Measurements from ENCODE around the gene CYP4B1.
"Not testable (repeated sequence)": the region's sequence is repeated elsewhere in the genome, so short reads cannot be mapped to it uniquely, and the experiment has no call there.

Gene CYP4B1

DNA sequence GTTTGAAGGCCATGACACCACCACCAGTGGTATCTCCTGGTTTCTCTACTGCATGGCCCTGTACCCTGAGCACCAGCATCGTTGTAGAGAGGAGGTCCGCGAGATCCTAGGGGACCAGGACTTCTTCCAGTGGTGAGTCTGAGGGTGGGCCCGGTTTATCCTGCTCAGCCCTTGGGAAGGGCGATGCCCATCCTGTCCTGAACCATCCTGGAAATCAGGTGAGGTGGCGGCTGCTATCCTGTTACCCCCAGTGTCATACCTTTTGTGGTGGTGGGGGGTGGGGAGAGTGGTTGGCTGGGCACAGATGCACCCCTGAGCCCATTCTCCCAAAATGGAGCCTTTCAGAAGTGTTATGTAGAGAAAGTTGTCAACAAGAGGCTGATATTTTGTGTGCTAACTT is 16.3 kb downstream of the CYP4B1 start:
- DNase-seq (ENCODE audit: low read depth in 2 of 2), result no peak

DNA sequence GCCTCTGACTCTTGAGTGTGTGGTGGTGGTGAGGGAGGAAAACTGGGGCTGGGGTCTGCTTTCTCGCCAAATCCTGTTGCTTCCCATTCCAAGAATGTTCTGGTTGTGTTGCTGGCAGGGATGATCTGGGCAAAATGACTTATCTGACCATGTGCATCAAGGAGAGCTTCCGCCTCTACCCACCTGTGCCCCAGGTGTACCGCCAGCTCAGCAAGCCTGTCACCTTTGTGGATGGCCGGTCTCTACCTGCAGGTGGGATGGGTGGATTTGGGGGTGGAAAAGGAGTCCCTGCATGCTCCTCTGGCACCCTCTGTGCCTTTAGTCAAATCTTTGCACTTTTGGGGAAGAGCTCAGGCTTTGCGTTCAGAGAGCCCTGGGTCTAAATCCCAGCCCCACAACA is 18.1 kb downstream of the CYP4B1 start:
- DNase-seq (ENCODE audit: low read depth in 2 of 2), result no peak

DNA sequence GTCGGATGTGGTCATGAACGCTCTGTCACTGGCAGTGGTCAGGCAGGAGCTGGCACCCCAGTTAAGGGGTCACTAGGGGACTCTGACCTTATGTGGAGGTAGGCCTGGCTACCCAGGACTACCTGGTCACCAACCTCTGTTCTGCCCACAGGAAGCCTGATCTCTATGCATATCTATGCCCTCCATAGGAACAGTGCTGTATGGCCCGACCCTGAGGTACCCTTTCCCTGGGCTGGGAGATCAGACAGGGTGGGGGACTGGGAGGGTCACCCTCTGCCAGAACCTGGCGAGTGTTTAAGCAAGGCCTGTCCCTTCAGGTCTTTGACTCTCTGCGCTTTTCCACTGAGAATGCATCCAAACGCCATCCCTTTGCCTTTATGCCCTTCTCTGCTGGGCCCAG is 19.0 kb downstream of the CYP4B1 start:
- no peak for DNase-seq (ENCODE audit: low read depth in 2 of 2)

DNA sequence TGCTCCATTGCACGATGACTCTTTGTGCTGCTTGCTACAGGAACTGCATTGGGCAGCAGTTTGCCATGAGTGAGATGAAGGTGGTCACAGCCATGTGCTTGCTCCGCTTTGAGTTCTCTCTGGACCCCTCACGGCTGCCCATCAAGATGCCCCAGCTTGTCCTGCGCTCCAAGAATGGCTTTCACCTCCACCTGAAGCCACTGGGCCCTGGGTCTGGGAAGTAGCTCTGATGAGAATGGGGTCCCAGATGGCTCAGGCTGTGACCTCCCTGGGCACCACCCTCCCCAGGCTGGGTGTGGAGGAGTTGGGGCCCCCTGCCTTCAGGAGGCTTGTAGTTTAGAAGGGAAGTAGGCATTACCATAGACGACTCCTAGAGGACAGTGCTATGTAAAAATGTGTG is 19.7 kb downstream of the CYP4B1 start:
- DNase-seq (ENCODE audit: low read depth in 2 of 2), result no peak

DNA sequence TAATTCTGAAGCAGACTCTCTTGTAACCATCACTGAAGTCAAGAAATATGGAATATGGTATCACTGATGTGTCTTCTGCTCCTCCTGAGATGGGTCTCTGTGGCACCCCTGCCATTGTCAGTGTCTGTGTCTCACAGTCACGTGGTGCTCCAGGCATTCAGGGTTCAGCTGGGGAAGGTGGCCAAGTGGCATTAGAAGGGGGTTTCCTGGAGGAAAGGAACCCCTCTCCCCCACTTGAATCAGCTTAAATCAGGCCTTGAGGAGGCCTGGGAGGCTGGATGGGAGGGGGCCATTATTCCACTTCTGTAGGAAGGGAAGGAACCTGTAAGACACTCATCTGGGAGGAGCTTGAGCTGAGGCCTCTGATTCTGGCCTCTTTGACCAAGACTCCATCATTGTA is 20.5 kb downstream of the CYP4B1 start:
- no peak for DNase-seq (ENCODE audit: low read depth in 2 of 2)

DNA sequence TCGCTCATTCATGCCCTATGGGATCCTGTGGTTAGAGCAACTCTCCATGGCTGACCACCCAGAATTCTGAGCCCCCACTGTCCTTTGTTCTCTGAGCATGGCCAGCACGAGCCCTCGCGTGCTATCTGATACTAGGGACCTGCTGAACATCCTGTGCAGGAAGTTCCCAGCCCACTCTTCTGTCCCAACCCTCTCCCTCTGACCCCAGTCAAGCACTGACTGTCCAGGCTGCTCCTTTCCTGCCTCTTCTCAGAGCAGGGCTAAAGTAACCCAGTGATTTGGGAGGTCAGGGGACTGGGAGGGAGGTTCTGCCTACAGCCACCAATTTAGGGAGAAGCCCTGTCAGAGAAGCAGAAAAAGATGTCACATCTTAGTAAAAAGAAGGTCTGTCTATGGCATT is 21.2 kb downstream of the CYP4B1 start:
- DNase-seq (ENCODE audit: low read depth in 2 of 2), result no peak

DNA sequence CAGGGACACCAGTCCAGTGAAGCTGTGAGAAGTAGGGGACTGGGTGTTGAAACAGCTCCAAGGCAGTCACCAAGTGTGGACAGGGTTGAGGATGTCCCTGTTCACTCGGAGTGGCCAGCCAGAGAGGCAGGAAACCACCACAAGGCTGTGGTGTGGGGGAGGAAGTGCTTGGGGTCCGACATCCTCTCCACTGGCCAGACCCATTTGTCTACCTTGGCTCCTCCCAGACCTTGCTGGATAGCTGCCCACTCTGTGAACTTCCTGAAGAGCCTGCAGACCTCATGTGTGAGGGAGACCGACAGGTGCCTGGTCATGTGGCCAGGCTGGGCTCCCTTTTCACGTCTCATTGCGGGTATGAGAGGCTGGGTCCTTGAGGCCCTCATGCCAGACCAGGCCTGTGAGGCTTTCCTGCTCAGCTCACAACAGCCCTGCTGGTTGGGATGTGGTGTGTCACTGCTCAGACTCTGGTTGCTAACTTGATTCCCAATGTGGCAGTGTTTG is 21.8 kb downstream of the CYP4B1 start:
- DNase-seq (ENCODE audit: low read depth in 2 of 2), result no peak

DNA sequence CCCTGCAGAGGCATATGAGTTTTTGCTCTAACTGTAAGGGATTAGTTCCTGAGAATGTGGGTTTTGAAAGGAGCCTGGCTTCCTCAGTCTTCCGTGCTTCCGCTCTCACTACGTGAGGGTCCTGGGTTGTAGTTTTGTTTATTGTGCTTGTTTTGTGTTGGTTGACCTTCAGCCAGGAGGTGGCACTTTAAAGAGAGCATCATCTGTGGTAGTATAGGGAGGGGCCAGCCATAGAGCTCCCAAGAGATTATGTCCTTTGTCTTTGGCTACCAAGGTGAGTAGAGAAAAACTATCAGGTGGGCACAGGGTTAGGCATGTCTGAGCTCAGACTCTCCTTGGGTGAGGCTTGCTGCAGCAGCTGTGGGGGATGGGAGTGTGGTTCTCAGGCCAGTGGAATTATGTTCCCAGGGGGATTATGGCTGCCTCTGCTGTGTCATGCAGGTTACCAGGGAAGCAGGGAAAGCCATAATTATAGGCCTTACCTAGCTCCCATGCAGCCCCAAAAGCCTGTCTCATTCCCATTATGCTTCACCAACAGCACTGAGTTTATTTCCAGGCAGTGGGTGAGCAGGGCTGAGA is 23.5 kb downstream of the CYP4B1 start:
- no peak for DNase-seq (ENCODE audit: low read depth in 2 of 2)

DNA sequence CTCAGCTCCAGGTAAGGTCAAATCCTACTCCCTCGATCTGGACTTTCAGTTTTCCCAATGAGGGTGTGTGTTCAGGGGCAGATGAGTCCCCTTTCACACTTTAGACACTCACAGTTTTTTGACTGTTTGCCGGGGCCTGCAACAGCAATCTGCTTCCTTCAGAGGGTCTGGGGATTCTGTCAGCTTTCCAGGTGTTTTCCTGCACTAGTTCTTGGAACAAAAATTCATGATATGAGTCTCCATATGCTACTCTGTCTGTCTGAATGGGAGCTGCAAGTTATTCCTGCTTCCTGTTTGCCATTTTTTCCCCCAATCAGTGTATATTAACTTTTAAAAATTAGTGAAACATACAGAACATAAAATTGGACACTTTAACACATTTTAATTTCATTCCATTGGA is 24.3 kb downstream of the CYP4B1 start:
- DNase-seq (ENCODE audit: low read depth in 2 of 2), result no peak

DNA sequence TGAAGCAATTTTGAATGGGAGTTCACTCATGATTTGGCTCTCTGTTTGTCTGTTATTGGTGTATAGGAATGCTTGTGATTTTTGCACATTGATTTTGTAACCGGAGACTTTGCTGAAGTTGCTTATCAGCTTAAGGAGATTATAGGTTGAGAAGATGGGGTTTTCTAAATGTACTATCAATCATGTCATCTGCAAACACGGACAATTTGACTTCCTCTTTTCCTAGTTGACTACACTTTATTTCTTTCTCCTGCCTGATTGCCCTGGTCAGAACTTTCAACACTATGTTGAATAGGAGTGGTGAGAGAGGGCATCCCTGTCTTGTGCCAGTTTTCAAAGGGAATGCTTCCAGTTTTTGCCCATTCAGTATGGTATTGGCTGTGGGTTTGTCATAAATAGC is 28.0 kb downstream of the CYP4B1 start:
- DNase-seq (ENCODE audit: low read depth in 2 of 2), result not testable (repeated sequence)

DNA sequence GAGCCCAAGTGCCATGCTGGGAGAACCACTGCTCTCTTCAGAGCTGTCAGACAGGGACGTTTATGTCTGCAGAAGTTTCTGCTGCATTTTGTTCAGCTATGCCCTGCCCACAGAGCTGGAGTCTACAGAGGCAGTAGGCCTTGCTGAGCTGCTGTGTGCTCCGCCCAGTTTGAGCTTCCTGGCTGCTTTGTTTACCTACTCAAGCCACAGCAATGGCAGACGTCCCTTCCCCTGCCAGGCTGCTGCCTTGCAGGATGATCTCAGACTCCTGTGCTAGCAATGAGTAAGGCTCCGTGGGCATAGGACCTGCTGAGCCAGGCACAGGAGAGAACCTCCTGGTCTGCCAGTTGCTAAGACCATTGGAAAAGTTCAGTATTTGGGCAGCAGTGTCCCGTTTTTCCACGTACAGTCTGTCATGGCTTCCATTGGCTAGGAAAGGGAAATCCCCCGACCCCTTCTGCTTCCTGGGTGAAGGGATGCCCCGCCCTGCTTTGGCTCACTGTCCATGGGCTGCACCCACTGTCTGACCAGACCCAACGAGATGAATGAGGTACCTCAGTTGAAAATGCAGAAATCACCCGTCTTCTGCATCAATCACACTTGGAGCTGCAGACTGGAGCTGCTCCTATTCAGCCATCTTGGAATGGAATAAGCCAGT is 31.9 kb downstream of the CYP4B1 start:
- no peak for DNase-seq (ENCODE audit: low read depth in 2 of 2)

DNA sequence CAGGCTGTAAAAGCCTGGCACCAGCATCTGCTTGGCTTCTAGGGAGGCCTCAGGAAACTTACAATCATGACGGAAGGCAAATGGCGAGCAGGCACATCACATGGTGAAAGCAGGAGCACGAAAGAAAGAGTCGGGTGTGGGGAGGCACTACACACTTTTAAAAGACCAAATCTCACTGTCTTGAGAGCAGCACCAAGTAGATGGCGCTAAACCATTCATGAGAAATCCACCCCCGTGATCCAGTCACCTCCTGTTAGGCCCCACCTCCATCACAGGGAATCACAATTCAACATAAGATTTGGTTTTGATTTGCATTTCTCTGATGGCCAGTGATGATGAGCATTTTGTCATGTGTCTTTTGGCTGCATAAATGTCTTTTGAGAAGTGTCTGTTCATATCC is 36.6 kb downstream of the CYP4B1 start:
- not testable (repeated sequence) for DNase-seq (ENCODE audit: low read depth in 2 of 2)

DNA sequence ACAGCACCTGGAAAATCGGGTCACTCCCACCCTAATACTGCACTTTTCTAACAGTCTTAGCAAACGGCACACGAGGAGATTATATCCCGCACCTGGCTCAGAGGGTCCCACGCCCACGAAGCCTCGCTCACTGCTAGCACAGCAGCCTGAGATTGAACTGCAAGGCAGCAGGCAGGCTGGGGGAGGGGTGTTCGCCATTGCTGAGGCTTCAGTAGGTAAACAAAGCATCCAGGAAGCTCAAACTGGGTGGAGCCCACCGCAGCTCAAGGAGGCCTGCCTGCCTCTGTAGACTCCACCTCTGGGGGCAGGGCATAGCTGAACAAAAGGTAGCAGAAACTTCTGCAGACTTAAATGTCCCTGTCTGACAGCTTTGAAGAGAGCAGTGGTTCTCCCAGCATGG is 47.5 kb downstream of the CYP4B1 start:
- not testable (repeated sequence) for DNase-seq (ENCODE audit: low read depth in 2 of 2)

DNA sequence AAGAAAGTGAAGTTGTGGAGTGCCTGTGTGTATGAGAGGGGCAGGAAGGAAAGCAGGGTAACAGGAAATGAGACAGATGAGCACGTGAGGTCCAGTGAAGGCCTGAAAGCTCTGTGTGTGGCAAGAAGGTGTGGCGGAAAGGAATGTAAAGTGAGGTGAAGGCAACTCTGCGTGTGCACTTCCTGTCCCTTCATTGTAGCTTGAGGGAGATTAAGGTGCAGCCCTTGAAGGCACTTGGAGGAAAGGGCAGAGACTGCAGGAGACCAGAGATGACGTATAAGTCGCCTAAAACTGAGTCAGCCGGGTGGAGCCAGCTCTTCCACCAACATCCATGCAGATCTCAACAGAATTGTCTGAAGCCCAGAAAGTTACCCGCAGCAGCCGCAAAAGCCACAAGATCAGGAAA is 58.8 kb downstream of the CYP4B1 start:
- not testable (repeated sequence) for DNase-seq (ENCODE audit: low read depth in 2 of 2)

DNA sequence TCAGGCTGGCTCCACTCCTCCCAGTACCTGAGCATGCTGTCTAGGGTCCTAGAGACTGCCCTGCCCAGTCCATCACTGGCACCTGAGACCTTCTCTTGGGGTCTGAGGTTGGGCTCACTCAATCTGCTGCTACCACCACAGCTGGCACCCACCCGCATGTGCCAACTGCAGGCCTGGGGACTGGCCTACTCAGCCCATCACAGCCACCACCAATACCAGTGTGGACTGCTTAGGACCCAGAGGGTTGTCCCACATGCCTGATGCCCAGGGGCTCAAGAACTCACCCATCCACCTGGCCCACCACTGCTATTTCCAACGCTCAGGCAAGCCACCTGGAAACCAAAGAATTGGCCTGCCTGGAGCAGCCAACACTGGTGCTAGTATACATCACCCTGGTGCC is 63.5 kb downstream of the CYP4B1 start:
- no peak for DNase-seq (ENCODE audit: low read depth in 2 of 2)

Measured in stimulated activated CD4-positive, alpha-beta T cell treated with anti-CD3 and anti-CD28 coated beads, Interleukin-1b, Interleukin-23, amount 100 ng/mL, for 4 hours (primary cell).